Thymus (tissue), 11 donors: ENCODE measurements around the gene SWAP70. TPM values are rescaled to one million over a fixed set of nuclear protein-coding genes. Genes with fewer than 3 reads are reported as not detected.

Experiments
- DNase-seq, 9 donors: peaks; one replicate each; pipeline ENCODE4 v3.0.0-alpha.2; 2013; ENCODE audit warnings: low spot score in 9 of 9, low read depth in 6 of 9, missing footprints in 1 of 9
- H3K27ac ChIP-seq, 2 donors: one replicate each; pipeline ENCODE4 v1.5.1; 2013; ENCODE audit warnings: control low read depth in 1 of 2, low read depth in 1 of 2, low read length in 1 of 2, mild to moderate bottlenecking in 1 of 2, moderate library complexity in 1 of 2
- H3K27me3 ChIP-seq, 2 donors: one replicate each; pipeline ENCODE4 v1.5.1; 2013; ENCODE audit warnings: low read length in 1 of 2; ENCODE audit not compliant: control insufficient read depth in 2 of 2, insufficient read depth in 1 of 2
- H3K36me3 ChIP-seq, 2 donors: one replicate each; pipeline ENCODE4 v1.5.1; 2013; ENCODE audit warnings: low read length in 1 of 2, mild to moderate bottlenecking in 1 of 2, moderate library complexity in 1 of 2; ENCODE audit not compliant: control insufficient read depth in 2 of 2, insufficient read depth in 2 of 2
- H3K4me1 ChIP-seq, 2 donors: one replicate each; pipeline ENCODE4 v1.5.1; 2013; ENCODE audit warnings: low read length in 2 of 2; ENCODE audit not compliant: control insufficient read depth in 2 of 2, insufficient read depth in 2 of 2
- H3K4me3 ChIP-seq, 2 donors: one replicate each; pipeline ENCODE4 v1.5.1; 2013; ENCODE audit warnings: low read length in 2 of 2, control low read depth in 1 of 2, mild to moderate bottlenecking in 1 of 2
- H3K9me3 ChIP-seq, 2 donors: one replicate each; pipeline ENCODE4 v1.5.1; 2013; ENCODE audit warnings: low read length in 1 of 2, mild to moderate bottlenecking in 1 of 2; ENCODE audit not compliant: control insufficient read depth in 2 of 2, insufficient read depth in 1 of 2
- WGBS: extraction: QIAGEN DNeasy Blood & Tissue Kit; methylation state at CpG from one replicate; pipeline ENCODE4 v1.1.7; 2013; 5-methylcytosine and 5-hydroxymethylcytosine counted together
- polyA plus RNA-seq: library from polyadenylated mRNA; stranded (reverse); fragments of 200-250 nt; gene quantifications from one replicate; pipeline ENCODE4 v1.2.3, GENCODE V29; 2013
- total RNA-seq: library from RNA; stranded (reverse); fragments of 120-200 nt; gene quantifications from one replicate; pipeline ENCODE4 v1.2.4, GENCODE V29; 2013
- donor health status: healthy.

SWAP70 gene
- total and polyA plus RNA-seq, 2 donors: 12.0 to 17.8 TPM

GRCh38 chr11:9789910-9790309, 126.0 kb downstream of the SWAP70 start:
- Histone ChIP-seq H3K27ac (no peak overlapping the region), H3K4me1 (peaks cover 0 to 2% of the 10 kb centered on the region in 2 donors), H3K9me3 (no peaks in the 10 kb centered on the region), H3K27me3 (no peaks in the 10 kb centered on the region), H3K36me3 (peaks cover 16 to 17% of the 10 kb centered on the region in 2 donors), H3K4me3 (no peak overlapping the region)
- no peak for DNase-seq
- 96% methylated on average over 3 of the region's 3 CpGs for WGBS

- Histone ChIP-seq H3K36me3 (peaks cover 16 to 17% of the 10 kb centered on the region in 2 donors), H3K4me1 (peaks cover 0 to 2% of the 10 kb centered on the region in 2 donors), H3K4me3 (no peak overlapping the region), H3K27ac (no peak overlapping the region), H3K27me3 (no peaks in the 10 kb centered on the region), H3K9me3 (no peaks in the 10 kb centered on the region)
- DNase-seq: no peak
- 96% methylated on average over 3 of the region's 3 CpGs for WGBS
These were observed 126.8 kb downstream of the SWAP70 start for GRCh38 chr11:9790703-9791102.

- Histone ChIP-seq H3K27ac (no peak overlapping the region), H3K4me1 (no peaks in the 10 kb centered on the region), H3K36me3 (no peaks in the 10 kb centered on the region), H3K9me3 (no peaks in the 10 kb centered on the region), H3K4me3 (no peak overlapping the region), H3K27me3 (no peaks in the 10 kb centered on the region)
- no peak for DNase-seq
These were observed 132.4 kb downstream of the SWAP70 start for GRCh38 chr11:9796266-9796665.

- H3K4me1 ChIP-seq: no peaks in the 10 kb centered on the region
- 98% methylated on average over 5 of the region's 5 CpGs for WGBS
- H3K4me3 ChIP-seq: no peak overlapping the region
- no peaks in the 10 kb centered on the region for H3K36me3 ChIP-seq
- no peak for DNase-seq
- H3K9me3 ChIP-seq: no peaks in the 10 kb centered on the region
- H3K27ac ChIP-seq: no peak overlapping the region
- H3K27me3 ChIP-seq: no peaks in the 10 kb centered on the region
These were observed 133.0 kb downstream of the SWAP70 start for GRCh38 chr11:9796854-9797253.

GRCh38 chr11:9797300-9797699, 133.4 kb downstream of the SWAP70 start:
- WGBS: 96% methylated on average over 4 of the region's 4 CpGs
- no peaks in the 10 kb centered on the region for H3K4me1 ChIP-seq
- no peaks in the 10 kb centered on the region for H3K27me3 ChIP-seq
- H3K4me3 ChIP-seq: no peak overlapping the region
- DNase-seq: no peak
- no peaks in the 10 kb centered on the region for H3K36me3 ChIP-seq
- H3K27ac ChIP-seq: no peak overlapping the region
- H3K9me3 ChIP-seq: no peaks in the 10 kb centered on the region

GRCh38 chr11:9799886-9800285, 136.0 kb downstream of the SWAP70 start:
- no peaks in the 10 kb centered on the region for H3K4me1 ChIP-seq
- no peak for DNase-seq
- H3K27me3 ChIP-seq: no peaks in the 10 kb centered on the region
- WGBS: 96% methylated on average over 3 of the region's 3 CpGs
- H3K9me3 ChIP-seq: no peaks in the 10 kb centered on the region
- no peaks in the 10 kb centered on the region for H3K36me3 ChIP-seq
- H3K27ac ChIP-seq: no peak overlapping the region
- H3K4me3 ChIP-seq: no peak overlapping the region

GRCh38 chr11:9802291-9802861, 138.5 kb downstream of the SWAP70 start:
- Histone ChIP-seq H3K36me3 (peaks cover 2 to 8% of the 10 kb centered on the region in 2 donors), H3K27ac (no peak overlapping the region), H3K9me3 (no peaks in the 10 kb centered on the region), H3K4me3 (no peak overlapping the region), H3K27me3 (no peaks in the 10 kb centered on the region), H3K4me1 (no peaks in the 10 kb centered on the region)
- DNase-seq: no peak
- 93% methylated on average over 3 of the region's 3 CpGs for WGBS

Other genes starting within 250 kb of the SWAP70 start
- gene ZNF143, start 203.1 kb upstream of the SWAP70 start, total RNA-seq: 36.6 TPM
- 27.2 TPM for gene ZNF143, start 203.1 kb upstream of the SWAP70 start, polyA plus RNA-seq
- 35.5 TPM for gene WEE1, start 90.4 kb upstream of the SWAP70 start, total RNA-seq
- gene WEE1, start 90.4 kb upstream of the SWAP70 start, polyA plus RNA-seq: 10.9 TPM